GM12891 (cell line): ENCODE measurements around the gene CRTC2.
"Not testable (repeated sequence)": the region's sequence is repeated elsewhere in the genome, so short reads cannot be mapped to it uniquely, and the experiment has no call there.

Source experiments
- POLR2A ChIP-seq: IDR thresholded peaks from 2 replicates; pipeline ENCODE4 v1.6.1; 2011; ENCODE audit warnings: low read depth, low read length, control low read depth
- POLR2AphosphoS5 ChIP-seq: IDR thresholded peaks from 2 replicates; pipeline ENCODE4 v1.6.1; 2011; ENCODE audit warnings: low read depth, low read length, control low read depth
- POU2F2 ChIP-seq: IDR thresholded peaks from 2 replicates; pipeline ENCODE4 v1.6.1; 2011; ENCODE audit warnings: low read depth, mild to moderate bottlenecking, control low read depth, low read length, moderate library complexity
- SPI1 ChIP-seq: IDR thresholded peaks from 2 replicates; pipeline ENCODE4 v1.6.1; 2011; ENCODE audit warnings: low read depth, low read length, control low read depth
- TAF1 ChIP-seq: IDR thresholded peaks from 2 replicates; pipeline ENCODE4 v1.6.1; 2011; ENCODE audit warnings: low read depth, low read length, control low read depth

DNA sequence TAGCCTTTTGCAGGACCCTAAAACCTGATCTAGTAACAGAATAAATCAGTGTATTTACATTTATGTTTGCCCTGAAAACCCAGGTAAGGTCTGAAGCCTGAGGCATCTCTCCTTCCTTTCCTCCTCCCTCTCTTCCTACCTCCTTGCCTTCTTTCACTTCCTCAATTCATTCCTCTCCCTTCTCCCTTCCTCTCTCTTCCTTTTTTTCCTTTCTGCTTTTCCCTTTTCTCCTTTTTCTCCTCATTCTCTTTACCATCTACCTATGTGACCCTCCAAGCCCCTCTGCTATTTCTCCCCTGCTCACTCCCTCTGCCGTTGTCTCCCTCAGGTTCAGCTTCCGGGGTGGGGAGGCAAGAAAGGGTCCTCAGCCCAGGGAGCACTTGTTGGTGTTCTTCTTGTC lies 23.3 kb upstream of the CRTC2 start:
- not testable (repeated sequence) for TF ChIP-seq SPI1, POLR2AphosphoS5, TAF1, POLR2A, POU2F2
